OCI-LY3 (cell line): ENCODE measurements around the gene HEXD.

Experiments used
- EZH2phosphoT487 ChIP-seq: fragments of 200-600 bp; shearing (Covaris generic); IDR thresholded peaks from 2 replicates; pipeline ENCODE4 v1.6.1; 2018; ENCODE audit warnings: antibody characterized with exemption, mixed run types, low read depth
- TF ChIP-seq, protein P1 (sequence below): fragments of 200-600, 300-600 bp; sonication (generic); IDR thresholded peaks from 2 replicates; pipeline ENCODE4 v1.5.1; 2014; ENCODE audit warnings: antibody characterized with exemption, low read length, low read depth

DNA sequence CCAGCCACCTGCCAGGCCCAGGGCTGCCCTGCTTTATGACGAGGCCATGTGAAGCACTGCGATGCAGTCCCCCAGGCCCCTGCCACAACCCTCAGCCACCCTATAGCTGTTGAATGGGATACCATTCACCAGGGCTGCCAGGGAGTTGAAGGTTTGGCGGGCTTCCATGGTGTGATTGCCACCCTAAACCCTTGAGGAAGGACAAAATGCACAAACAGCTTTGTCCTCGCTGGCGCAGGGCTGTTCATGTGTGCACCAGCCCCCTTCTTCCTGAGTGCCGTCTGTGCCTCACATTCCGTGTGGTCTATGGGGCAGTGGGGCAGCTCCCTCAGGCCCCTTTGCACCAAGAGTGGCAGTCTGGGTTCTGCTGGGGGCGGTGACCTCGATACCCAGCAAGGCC lies 65.7 kb downstream of the HEXD start:
- TF ChIP-seq, protein P1, sequence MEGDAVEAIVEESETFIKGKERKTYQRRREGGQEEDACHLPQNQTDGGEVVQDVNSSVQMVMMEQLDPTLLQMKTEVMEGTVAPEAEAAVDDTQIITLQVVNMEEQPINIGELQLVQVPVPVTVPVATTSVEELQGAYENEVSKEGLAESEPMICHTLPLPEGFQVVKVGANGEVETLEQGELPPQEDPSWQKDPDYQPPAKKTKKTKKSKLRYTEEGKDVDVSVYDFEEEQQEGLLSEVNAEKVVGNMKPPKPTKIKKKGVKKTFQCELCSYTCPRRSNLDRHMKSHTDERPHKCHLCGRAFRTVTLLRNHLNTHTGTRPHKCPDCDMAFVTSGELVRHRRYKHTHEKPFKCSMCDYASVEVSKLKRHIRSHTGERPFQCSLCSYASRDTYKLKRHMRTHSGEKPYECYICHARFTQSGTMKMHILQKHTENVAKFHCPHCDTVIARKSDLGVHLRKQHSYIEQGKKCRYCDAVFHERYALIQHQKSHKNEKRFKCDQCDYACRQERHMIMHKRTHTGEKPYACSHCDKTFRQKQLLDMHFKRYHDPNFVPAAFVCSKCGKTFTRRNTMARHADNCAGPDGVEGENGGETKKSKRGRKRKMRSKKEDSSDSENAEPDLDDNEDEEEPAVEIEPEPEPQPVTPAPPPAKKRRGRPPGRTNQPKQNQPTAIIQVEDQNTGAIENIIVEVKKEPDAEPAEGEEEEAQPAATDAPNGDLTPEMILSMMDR, result no peak
- no peak for TF ChIP-seq EZH2phosphoT487
